Sigmoid colon (tissue), 4 donors: ENCODE data around the gene AHNAK2.

Experiments used
- CTCF ChIP-seq, 4 experiments: fragments of 450-650 bp in 3 of 4; fragments of 200-600 bp in 1 of 4; IDR thresholded peaks; one replicate each; pipeline ENCODE4 v1.5.1; 2016 to 2019; ENCODE audit warnings: antibody characterized with exemption in 4 of 4, mild to moderate bottlenecking in 3 of 4, moderate library complexity in 2 of 4
- EP300 ChIP-seq, 4 donors: sonication (generic); formaldehyde crosslinking; IDR thresholded peaks; one replicate each; pipeline ENCODE4 v1.6.1; 2017; ENCODE audit warnings: antibody characterized with exemption in 4 of 4
- POLR2A ChIP-seq, 2 donors: fragments of 450-650 bp; IDR thresholded peaks; one replicate each; pipeline ENCODE4 v1.6.1; 2016; ENCODE audit warnings: antibody characterized with exemption in 2 of 2, mild to moderate bottlenecking in 2 of 2, moderate library complexity in 2 of 2
- POLR2AphosphoS5 ChIP-seq, 4 donors: sonication (generic); formaldehyde crosslinking; IDR thresholded peaks; one replicate each; pipeline ENCODE4 v1.6.1; 2017; ENCODE audit warnings: antibody characterized with exemption in 4 of 4

GRCh38 chr14:104917116-104917515, 61.1 kb downstream of the AHNAK2 start:
- no peak for TF ChIP-seq CTCF (IDR thresholded peaks at IDR 0.05)
- no peak for TF ChIP-seq POLR2A (IDR thresholded peaks at IDR 0.05)
- no peak for TF ChIP-seq EP300 (IDR thresholded peaks at IDR 0.05)
- no peak for TF ChIP-seq POLR2AphosphoS5 (IDR thresholded peaks at IDR 0.05)
